Measurements from ENCODE around the gene TUBB2B. TPM values are rescaled to one million over a fixed set of nuclear protein-coding genes. Genes with fewer than 3 reads are reported as not detected.
A peak's percentile ranks its signal among the peaks of the same experiment; 100 is the strongest.

Gene TUBB2B
- total RNA-seq, 1 donor from 2014 or later, result 3.0 TPM

- ATAC-seq, result no peak
Observed at GRCh38 chr6:3186974-3187382, 40.5 kb downstream of the TUBB2B start.

GRCh38 chr6:3183066-3183465 lies 44.4 kb downstream of the TUBB2B start:
- ATAC-seq, result no peak

DNA sequence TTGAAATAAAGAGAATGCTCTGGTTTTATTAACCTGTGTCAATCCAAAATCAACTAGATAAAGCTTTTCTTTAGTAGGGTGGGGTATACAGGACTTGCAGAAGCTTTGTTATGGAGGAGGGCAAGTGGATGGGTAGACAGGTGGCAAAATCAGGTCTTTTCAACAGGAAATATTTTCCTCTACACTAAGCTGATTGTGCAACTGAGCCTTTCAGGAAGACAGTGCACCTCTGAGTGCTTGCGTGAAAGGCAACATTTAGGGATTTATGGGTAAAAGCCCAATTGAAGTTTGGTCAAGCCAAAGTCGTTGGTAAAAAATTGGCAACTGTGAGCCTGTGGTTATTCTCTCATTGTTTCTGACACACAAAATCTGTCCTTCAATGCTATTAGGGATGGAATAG lies 46.3 kb downstream of the TUBB2B start:
- no peak for ATAC-seq

DNA sequence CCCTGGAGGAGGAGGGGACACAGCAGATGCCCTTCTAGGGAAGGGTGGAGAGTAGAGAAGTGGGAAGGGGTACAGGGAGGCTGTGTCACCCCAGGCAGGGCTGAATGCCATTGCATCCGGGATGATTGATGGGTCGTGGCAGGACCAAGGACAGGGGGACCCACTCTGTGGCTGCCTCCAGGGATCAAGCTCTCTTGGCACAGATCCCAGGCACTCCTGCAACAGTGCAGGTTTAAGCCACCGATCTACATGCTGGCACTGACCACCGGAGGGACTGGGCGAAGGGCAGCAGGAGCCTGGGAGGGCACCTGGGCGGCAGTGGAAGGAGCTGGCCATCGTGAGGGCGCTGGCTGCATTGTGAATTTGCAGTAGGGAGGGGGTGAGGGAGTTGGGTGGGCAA lies 47.5 kb downstream of the TUBB2B start:
- ATAC-seq, result peak; percentile 30

- ATAC-seq, result peak; percentile 85
Observed at GRCh38 chr6:3178666-3179065, 48.8 kb downstream of the TUBB2B start.

DNA sequence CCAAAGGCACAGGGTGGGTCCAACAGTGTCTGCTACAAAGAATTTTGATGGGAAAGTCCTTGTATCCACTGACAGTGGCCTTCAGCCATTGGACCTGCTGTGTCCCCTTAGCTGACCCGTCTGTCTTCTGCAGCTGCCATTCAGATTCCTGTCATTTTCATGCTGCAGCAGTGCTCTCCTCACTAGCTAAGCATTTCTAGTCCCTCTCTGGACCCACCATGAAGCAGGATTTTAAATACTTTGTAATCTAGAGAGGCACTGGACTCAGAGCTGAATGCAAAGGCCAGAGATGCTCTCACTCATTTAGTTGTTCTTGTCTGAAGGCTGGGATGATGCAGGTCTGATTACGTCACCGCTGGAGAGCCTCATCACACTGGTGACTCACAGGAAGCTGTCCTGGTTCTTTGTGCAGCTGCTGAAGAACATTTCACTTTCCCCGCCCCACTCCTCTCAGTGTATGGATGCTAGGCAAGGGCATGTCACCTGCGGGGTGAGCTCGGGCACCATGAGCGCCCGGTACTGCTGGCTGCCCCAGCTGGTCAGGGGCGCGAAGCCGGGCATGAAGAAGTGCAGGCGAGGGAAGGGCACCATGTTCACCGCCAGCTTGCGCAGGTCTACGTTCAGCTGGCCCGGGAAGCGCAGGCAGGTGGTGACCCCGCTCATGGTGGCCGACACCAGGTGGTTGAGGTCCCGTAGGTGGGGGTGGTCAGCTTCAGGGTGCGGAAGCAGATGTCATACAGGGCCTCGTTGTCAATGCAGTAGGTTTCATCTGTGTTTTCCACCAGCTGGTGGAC lies 50.7 kb downstream of the TUBB2B start:
- ATAC-seq, result peak; percentile 83

- ATAC-seq, result peak; percentile 13
Observed at GRCh38 chr6:3175715-3176402, 51.6 kb downstream of the TUBB2B start.

Other genes starting within 250 kb of the TUBB2B start
- 31.6 TPM for gene NQO2, start 227.8 kb downstream of the TUBB2B start, total RNA-seq
- gene RIPK1, start 159.2 kb downstream of the TUBB2B start, total RNA-seq, result 16.2 TPM
- gene BPHL, start 108.9 kb downstream of the TUBB2B start, total RNA-seq, result 27.0 TPM
- 70.3 TPM for gene TUBB2A, start 70.1 kb downstream of the TUBB2B start, total RNA-seq
- gene PSMG4, start 31.3 kb upstream of the TUBB2B start, total RNA-seq, result 19.6 TPM
- 36.3 TPM for gene SLC22A23, start 229.4 kb upstream of the TUBB2B start, total RNA-seq